GM18508 (cell line): Measurements from ENCODE around the gene UGT1A5.

Experiments
- ATAC-seq: cut with Tn5 transposase; IDR thresholded peaks from one replicate; pipeline ENCODE4 v1.9.1; 2021; ENCODE audit warnings: moderate number of reproducible peaks; ENCODE audit not compliant: insufficient read depth, unreplicated experiment

UGT1A5 gene

GRCh38 chr2:233819884-233820773, 107.4 kb downstream of the UGT1A5 start:
- ATAC-seq: no peak

GRCh38 chr2:233820774-233821105, 108.0 kb downstream of the UGT1A5 start:
- ATAC-seq: no peak

GRCh38 chr2:233821196-233821595, 108.5 kb downstream of the UGT1A5 start:
- no peak for ATAC-seq

- ATAC-seq: no peak
These were observed 109.0 kb downstream of the UGT1A5 start for GRCh38 chr2:233821709-233822100.

GRCh38 chr2:233822101-233822771, 109.5 kb downstream of the UGT1A5 start:
- no peak for ATAC-seq
